GM10266 (cell line): ENCODE data around the gene GPR32.
"Not testable (repeated sequence)": the region's sequence is repeated elsewhere in the genome, so short reads cannot be mapped to it uniquely, and the experiment has no call there.

ENCODE experiments used
- DNase-seq: peaks from one replicate; pipeline ENCODE4 v3.0.0; 2012; ENCODE audit errors: extremely low spot score
- TF ChIP-seq, protein P1 (sequence below): IDR thresholded peaks from 2 replicates; pipeline ENCODE4 v1.5.1; 2012; ENCODE audit warnings: mild to moderate bottlenecking, low read depth; ENCODE audit not compliant: control insufficient read depth, insufficient read depth; ENCODE audit errors: missing control alignments

The GPR32 gene

DNA sequence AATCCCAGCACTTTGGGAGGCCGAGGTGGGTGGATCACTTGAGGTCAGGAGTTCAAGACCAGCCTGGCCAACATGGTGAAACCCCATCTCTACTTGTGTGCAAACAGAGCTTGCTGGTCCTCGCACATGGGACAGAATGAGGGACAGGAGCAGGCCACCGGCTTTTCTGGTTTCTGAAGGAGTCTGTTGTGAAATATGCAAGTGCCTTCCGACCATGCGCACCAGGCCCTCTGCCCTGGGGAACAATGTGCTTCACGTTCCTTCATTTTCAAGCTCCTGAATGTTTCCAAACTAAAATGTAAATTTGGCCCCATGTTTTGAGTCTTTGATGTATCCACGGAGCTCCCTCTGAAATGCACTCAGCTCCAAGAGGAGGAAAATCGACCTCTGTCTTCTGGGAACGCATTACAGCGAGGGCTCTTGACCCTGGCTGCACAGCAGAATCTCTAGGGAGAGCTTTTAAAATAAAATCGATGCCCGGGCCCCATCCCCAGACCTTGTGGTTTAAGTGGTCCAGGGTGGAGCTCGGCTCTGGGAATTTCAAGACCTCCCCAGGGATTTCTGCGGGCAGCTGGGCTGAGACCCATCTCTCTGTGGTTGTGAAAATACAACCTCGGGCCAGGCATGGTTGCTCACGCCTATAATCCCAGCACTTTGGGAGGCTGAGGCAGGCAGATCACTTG is 10.6 kb downstream of the GPR32 start:
- TF ChIP-seq, protein P1, sequence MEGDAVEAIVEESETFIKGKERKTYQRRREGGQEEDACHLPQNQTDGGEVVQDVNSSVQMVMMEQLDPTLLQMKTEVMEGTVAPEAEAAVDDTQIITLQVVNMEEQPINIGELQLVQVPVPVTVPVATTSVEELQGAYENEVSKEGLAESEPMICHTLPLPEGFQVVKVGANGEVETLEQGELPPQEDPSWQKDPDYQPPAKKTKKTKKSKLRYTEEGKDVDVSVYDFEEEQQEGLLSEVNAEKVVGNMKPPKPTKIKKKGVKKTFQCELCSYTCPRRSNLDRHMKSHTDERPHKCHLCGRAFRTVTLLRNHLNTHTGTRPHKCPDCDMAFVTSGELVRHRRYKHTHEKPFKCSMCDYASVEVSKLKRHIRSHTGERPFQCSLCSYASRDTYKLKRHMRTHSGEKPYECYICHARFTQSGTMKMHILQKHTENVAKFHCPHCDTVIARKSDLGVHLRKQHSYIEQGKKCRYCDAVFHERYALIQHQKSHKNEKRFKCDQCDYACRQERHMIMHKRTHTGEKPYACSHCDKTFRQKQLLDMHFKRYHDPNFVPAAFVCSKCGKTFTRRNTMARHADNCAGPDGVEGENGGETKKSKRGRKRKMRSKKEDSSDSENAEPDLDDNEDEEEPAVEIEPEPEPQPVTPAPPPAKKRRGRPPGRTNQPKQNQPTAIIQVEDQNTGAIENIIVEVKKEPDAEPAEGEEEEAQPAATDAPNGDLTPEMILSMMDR = no peak
- no peak for DNase-seq

DNA sequence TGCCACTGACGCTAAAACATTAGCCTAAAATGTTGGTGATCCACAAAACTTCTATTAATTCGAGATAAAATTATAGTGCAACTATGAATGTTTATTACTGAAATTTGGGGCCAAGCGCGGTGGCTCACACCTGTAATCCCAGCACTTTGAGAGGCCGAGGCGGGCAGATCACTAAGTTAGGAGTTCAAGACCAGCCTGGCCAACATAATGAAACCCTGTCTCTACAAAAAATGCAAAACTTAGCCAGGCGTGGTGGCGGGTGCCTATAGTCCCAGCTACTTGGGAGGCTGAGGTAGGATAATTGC is 13.5 kb downstream of the GPR32 start:
- not testable (repeated sequence) for DNase-seq

DNA sequence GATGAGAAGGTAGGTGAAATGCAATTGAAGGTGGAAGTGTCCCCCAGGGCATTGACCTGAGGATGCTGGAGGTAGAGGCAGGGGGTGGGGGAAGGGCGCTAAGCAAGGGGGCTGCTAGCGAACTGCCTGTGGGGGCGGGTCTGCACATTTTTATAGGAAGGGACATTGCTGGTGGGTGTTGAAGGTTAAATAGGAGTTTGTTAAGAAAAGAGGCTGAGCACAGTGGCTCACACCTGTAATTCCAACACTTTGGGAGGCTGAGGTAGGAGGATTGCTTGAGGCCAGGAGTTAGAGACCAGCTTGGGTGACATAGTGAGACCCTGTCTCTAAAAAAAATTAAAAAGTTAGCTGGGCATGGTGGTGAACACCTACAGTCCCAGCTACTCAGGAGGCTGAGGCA is 14.4 kb downstream of the GPR32 start:
- no peak for DNase-seq
- TF ChIP-seq, protein P1 = no peak

GRCh38 chr19:50785329-50785728 is 15.1 kb downstream of the GPR32 start:
- TF ChIP-seq, protein P1 = no peak
- no peak for DNase-seq

DNA sequence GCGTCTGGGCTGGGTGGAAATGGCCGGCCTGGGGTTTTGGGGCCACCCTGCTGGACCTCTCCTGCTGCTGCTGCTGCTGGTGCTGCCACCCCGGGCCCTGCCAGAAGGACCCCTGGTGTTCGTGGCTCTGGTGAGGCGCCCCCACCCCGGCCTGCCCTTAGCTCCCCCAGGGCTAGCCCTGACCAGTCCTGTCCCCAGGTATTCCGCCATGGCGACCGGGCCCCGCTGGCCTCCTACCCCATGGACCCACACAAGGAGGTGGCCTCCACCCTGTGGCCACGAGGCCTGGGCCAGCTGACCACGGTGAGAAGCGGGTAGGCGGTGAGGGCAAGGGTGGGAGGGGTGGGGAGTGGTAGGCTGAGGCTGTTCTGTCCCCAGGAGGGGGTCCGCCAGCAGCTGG is 20.1 kb downstream of the GPR32 start, which contains the start of gene ACP4:
Gene ACP4, plus strand, starts transcription at position 20 of the 400 bp plus-strand sequence. Its CDS starts 0 bp downstream, at position 20.
- no peak for DNase-seq
- TF ChIP-seq, protein P1 = no peak

DNA sequence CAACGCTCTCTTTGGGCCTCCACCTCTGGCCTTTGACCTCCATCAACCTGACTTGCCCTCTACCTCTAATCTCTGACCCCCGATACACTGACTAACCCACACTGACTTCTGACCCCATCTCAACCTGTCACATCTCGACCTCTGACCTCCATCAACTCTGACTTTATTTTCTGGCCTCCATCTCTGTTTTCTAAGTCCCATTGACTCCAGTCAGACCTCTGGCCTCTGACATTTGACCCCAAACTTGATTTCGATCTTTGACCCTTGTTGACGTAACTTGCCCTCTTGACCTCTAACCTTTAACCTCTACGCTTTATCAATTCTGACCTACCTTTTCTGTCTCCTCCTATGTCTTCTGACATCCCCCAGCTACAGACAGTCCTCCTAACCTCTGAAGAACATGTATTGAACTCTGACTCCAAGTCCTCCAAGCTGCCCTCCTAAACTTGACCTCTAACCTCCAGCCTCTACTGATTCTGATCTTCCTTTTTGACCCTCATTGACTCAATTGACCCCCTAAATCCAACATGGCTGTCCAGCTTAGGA is 20.7 kb downstream of the GPR32 start:
- no peak for DNase-seq
- TF ChIP-seq, protein P1 = no peak

GRCh38 chr19:50791594-50792271 is 21.5 kb downstream of the GPR32 start:
- TF ChIP-seq, protein P1 = no peak
- no peak for DNase-seq
